AG09309 (cell line): ENCODE data around the gene UQCRC2.

Source experiments
- DNase-seq: peaks from one replicate; pipeline ENCODE4 v3.0.0-alpha.2; 2010; ENCODE audit warnings: low read depth
- H3K4me3 ChIP-seq: 2 replicates; pipeline ENCODE4 v1.5.1; 2011; ENCODE audit warnings: mild to moderate bottlenecking, low read depth, low read length, moderate library complexity; ENCODE audit not compliant: control insufficient read depth
- TF ChIP-seq, protein P1 (sequence below): IDR thresholded peaks from 2 replicates; pipeline ENCODE4 v1.5.1; 2011; ENCODE audit warnings: mild to moderate bottlenecking, low read depth, low read length, inconsistent platforms; ENCODE audit not compliant: insufficient read depth, control insufficient read depth; ENCODE audit errors: missing control alignments

UQCRC2 gene

GRCh38 chr16:21982108-21982507 is 28.9 kb downstream of the UQCRC2 start:
- TF ChIP-seq, protein P1, sequence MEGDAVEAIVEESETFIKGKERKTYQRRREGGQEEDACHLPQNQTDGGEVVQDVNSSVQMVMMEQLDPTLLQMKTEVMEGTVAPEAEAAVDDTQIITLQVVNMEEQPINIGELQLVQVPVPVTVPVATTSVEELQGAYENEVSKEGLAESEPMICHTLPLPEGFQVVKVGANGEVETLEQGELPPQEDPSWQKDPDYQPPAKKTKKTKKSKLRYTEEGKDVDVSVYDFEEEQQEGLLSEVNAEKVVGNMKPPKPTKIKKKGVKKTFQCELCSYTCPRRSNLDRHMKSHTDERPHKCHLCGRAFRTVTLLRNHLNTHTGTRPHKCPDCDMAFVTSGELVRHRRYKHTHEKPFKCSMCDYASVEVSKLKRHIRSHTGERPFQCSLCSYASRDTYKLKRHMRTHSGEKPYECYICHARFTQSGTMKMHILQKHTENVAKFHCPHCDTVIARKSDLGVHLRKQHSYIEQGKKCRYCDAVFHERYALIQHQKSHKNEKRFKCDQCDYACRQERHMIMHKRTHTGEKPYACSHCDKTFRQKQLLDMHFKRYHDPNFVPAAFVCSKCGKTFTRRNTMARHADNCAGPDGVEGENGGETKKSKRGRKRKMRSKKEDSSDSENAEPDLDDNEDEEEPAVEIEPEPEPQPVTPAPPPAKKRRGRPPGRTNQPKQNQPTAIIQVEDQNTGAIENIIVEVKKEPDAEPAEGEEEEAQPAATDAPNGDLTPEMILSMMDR: no peak
- no peak for DNase-seq
- no peak overlapping the region for H3K4me3 ChIP-seq

- no peak for DNase-seq
- no peak overlapping the region for H3K4me3 ChIP-seq
- TF ChIP-seq, protein P1: no peak
Observed at GRCh38 chr16:21984062-21984461, 30.9 kb downstream of the UQCRC2 start.

GRCh38 chr16:21985524-21985923 is 32.4 kb downstream of the UQCRC2 start:
- no peak for DNase-seq
- no peak overlapping the region for H3K4me3 ChIP-seq
- TF ChIP-seq, protein P1: no peak

DNA sequence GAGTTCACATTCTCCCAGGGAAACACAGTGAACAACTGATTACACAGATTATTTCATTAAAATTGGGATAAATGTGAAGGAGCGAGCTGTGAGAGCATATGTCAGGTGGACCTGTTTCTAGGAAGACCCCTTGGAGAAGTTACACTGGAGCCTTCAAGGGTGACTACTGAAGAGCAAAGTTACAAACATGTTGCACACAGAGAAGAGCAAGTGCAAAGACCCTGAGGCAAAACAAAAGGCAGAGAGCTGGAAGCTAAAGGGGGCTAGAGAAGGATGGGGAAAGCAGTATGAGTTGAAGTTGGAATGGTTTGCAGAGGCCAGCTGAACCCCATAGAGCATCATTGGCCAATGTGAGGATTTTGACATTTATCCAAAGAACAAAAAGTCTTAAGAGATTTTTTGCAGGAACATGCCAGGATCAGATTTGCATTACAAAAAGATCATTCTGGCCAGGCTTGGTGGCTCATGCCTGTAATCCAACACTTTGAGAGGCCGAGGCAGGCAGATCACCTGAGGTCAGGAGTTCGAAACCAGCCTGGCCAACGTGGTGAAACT is 33.6 kb downstream of the UQCRC2 start:
- no peak for DNase-seq
- TF ChIP-seq, protein P1: no peak
- no peak overlapping the region for H3K4me3 ChIP-seq

GRCh38 chr16:21987498-21987897 is 34.3 kb downstream of the UQCRC2 start:
- no peak overlapping the region for H3K4me3 ChIP-seq
- TF ChIP-seq, protein P1: no peak
- DNase-seq: no peak

GRCh38 chr16:21989133-21989532 is 36.0 kb downstream of the UQCRC2 start:
- DNase-seq: peak; percentile 17
- H3K4me3 ChIP-seq: no peak overlapping the region
- TF ChIP-seq, protein P1: no peak

DNA sequence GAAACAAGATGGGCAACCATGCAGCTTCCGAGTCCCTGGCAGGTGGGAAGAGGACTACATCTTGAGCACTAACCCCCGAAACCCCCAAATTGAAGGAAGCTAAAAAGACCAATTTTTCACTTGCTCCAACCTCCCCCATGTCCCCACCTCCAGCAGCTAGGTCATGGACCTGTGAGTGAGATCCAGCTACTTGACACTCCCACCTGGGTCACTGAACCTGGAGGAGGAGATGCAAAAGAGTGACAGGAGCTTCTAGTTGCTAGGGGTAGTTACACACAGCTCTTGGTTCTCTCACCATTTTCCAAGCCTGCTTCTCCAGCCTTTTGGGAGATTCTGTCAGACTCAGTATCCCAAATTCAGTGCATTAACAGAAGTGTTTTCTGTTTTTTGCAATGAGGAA is 36.6 kb downstream of the UQCRC2 start:
- TF ChIP-seq, protein P1: no peak
- H3K4me3 ChIP-seq: no peak overlapping the region
- DNase-seq: no peak
